Ovary (tissue), 3 donors: Measurements from ENCODE around the gene WFIKKN1.

ENCODE experiments used
- EP300 ChIP-seq: sonication (generic); formaldehyde crosslinking; IDR thresholded peaks from one replicate; pipeline ENCODE4 v1.6.1; 2017; ENCODE audit warnings: antibody characterized with exemption
- TF ChIP-seq, protein P1 (sequence below), 3 donors: fragments of 450-650 bp in 2 of 3; fragments of 200-600 bp in 1 of 3; IDR thresholded peaks; one replicate each; pipeline versions ENCODE4 v1.5.1 to v1.8.0; 2016 to 2022; ENCODE audit warnings: antibody characterized with exemption in 3 of 3, mild to moderate bottlenecking in 1 of 3
- donor health status: DM: no; HTN: no; CAD: no.

- TF ChIP-seq, protein P1, sequence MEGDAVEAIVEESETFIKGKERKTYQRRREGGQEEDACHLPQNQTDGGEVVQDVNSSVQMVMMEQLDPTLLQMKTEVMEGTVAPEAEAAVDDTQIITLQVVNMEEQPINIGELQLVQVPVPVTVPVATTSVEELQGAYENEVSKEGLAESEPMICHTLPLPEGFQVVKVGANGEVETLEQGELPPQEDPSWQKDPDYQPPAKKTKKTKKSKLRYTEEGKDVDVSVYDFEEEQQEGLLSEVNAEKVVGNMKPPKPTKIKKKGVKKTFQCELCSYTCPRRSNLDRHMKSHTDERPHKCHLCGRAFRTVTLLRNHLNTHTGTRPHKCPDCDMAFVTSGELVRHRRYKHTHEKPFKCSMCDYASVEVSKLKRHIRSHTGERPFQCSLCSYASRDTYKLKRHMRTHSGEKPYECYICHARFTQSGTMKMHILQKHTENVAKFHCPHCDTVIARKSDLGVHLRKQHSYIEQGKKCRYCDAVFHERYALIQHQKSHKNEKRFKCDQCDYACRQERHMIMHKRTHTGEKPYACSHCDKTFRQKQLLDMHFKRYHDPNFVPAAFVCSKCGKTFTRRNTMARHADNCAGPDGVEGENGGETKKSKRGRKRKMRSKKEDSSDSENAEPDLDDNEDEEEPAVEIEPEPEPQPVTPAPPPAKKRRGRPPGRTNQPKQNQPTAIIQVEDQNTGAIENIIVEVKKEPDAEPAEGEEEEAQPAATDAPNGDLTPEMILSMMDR (IDR thresholded peaks at IDR 0.05) = no peak
- no peak for TF ChIP-seq EP300
Measured at GRCh38 chr16:596736-597060, 34.1 kb upstream of the WFIKKN1 start.
